IPS-15b (cell line): ENCODE data around the gene LRSAM1.

Source experiments
- H3K27me3 ChIP-seq: one replicate; pipeline ENCODE4 v1.6.1; 2013; ENCODE audit warnings: low read length; ENCODE audit not compliant: control insufficient read depth, insufficient read depth
- H3K36me3 ChIP-seq: one replicate; pipeline ENCODE4 v1.6.1; 2013; ENCODE audit warnings: low read length; ENCODE audit not compliant: control insufficient read depth, insufficient read depth
- H3K4me1 ChIP-seq: one replicate; pipeline ENCODE4 v1.6.1; 2013; ENCODE audit warnings: mild to moderate bottlenecking, low read length; ENCODE audit not compliant: control insufficient read depth, insufficient read depth
- H3K4me3 ChIP-seq: one replicate; pipeline ENCODE4 v1.5.1; 2013; ENCODE audit warnings: low read depth, low read length
- H3K9ac ChIP-seq: one replicate; pipeline ENCODE4 v1.6.1; 2013; ENCODE audit warnings: low read depth, mild to moderate bottlenecking, low read length
- H3K9me3 ChIP-seq: one replicate; pipeline ENCODE4 v1.6.1; 2013; ENCODE audit warnings: mild to moderate bottlenecking, low read length; ENCODE audit not compliant: control insufficient read depth, insufficient read depth

Gene LRSAM1

DNA sequence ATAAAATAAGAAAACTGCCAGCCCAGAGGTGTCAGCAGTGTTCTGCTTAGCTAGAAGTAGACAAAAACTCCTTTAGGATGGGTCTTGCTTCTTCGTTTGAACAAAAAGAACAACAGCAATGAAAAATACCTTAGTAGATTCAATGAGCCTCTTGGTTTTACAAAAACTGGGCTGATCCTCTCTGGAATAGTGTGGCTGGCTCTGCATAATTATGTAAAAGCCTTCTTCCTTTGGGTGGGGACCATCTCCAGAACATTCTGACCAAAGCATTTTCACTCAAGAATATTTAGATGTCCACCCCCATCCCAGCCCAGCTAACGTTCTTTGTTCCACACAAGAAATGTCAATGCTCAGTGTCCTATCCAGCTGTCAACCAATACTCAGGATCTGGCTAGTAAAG lies 63.2 kb downstream of the LRSAM1 start:
- Histone ChIP-seq H3K36me3 (peaks cover 5% of the 10 kb centered on the region), H3K27me3 (no peaks in the 10 kb centered on the region), H3K9me3 (no peaks in the 10 kb centered on the region), H3K9ac (no peak overlapping the region), H3K4me3 (no peak overlapping the region), H3K4me1 (peaks cover 3% of the 10 kb centered on the region)

DNA sequence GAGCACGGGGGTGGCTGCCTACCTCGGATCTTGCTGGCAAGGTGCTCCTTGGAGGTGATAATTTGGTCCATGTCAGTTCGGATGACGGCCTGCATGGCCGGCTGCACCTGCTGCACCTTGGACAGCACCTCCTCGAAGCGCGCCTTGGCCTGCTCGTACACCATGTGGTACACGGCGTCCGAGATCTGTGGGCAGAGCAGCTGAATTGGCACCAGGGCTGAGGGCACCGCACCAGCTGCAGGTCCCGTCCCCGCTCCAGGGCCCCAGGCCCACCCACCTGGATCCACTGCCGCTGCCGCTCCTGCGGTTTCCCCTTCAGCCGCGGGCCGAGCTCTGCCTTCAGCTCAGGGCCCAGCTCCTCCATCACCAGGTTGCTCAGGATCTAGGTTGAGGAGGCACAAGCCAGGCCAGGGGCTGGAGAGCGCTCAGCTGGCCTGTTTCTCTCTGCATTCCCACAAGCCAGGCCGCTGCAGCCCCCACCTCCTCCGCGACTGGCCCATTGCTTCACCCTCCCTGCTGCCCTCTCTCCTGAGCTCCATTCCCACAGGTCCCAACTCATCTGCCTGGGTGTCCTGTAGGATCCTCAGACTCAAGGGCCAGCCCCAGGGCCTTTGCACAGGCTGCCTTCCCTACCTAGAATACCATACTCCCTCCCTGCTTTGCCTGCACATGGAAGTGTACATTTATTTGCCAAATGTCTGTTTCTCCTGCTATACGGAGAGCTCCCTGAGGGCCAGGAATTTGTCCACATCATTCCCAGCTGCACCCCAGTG lies 65.7 kb downstream of the LRSAM1 start:
- no peak overlapping the region for H3K9ac ChIP-seq
- no peaks in the 10 kb centered on the region for H3K4me1 ChIP-seq
- H3K36me3 ChIP-seq: peaks cover 5% of the 10 kb centered on the region
- no peaks in the 10 kb centered on the region for H3K9me3 ChIP-seq
- no peaks in the 10 kb centered on the region for H3K27me3 ChIP-seq
- H3K4me3 ChIP-seq: no peak overlapping the region

DNA sequence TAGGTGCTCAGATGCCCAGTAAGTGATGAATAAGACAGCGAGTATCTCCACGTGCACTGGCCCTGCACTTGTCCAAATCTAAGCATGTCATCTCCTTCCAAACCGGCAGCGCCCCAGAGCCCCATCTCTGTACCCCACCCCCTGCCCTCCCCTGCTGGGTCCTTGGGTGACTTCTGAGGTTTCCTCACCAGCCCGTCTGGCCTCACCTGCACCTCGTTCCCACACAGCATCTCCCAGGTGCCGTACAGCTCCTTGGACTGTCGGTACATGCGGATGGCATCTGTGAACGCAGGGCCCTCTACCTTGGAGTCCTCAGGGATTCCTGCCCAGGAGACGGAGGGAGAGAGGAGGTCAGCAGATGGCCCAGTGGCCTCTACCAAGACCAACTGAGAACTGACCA lies 66.3 kb downstream of the LRSAM1 start:
- peaks cover under 1% of the 10 kb centered on the region for H3K9me3 ChIP-seq
- no peaks in the 10 kb centered on the region for H3K27me3 ChIP-seq
- H3K4me3 ChIP-seq: no peak overlapping the region
- no peak overlapping the region for H3K9ac ChIP-seq
- H3K4me1 ChIP-seq: no peaks in the 10 kb centered on the region
- peaks cover 6% of the 10 kb centered on the region for H3K36me3 ChIP-seq

DNA sequence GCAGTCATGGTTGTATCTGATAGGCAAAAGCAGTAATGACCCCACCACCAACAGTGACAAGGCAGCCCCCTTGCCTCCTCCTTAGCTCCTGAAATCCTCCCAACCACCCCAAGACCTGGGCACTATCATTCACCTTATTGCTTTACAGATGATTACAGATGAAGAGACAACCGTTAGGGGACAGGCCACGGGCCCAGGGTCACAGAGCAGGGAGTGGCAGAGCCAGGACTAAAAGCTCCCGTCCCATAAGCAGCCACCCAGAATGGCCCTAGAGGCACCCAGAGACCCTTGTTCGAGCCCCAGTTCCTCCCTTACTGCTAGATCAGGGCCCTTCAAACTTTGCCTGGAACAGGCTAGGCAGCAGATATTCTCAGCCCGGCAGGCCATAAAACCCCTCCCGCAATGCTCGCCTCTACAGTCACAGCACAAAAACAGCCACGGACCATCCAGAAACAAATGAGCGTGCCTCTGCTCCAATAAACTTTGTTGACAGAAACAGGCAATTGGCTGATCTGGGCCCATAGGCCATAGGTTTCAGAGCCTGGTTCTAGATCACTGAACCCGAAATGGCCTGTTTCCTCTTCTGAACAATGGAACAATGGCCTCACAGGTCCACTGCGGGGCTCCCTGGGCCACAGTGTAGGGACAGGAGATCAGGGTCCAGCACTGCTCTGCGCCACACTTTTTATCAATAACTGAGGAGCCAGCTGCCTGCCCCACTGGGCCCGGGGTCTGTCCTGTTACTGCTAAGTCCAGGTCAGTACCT lies 67.0 kb downstream of the LRSAM1 start:
- Histone ChIP-seq H3K9ac (no peak overlapping the region), H3K36me3 (peaks cover 10% of the 10 kb centered on the region), H3K9me3 (peaks cover 5% of the 10 kb centered on the region), H3K4me1 (no peaks in the 10 kb centered on the region), H3K4me3 (no peak overlapping the region), H3K27me3 (no peaks in the 10 kb centered on the region)

DNA sequence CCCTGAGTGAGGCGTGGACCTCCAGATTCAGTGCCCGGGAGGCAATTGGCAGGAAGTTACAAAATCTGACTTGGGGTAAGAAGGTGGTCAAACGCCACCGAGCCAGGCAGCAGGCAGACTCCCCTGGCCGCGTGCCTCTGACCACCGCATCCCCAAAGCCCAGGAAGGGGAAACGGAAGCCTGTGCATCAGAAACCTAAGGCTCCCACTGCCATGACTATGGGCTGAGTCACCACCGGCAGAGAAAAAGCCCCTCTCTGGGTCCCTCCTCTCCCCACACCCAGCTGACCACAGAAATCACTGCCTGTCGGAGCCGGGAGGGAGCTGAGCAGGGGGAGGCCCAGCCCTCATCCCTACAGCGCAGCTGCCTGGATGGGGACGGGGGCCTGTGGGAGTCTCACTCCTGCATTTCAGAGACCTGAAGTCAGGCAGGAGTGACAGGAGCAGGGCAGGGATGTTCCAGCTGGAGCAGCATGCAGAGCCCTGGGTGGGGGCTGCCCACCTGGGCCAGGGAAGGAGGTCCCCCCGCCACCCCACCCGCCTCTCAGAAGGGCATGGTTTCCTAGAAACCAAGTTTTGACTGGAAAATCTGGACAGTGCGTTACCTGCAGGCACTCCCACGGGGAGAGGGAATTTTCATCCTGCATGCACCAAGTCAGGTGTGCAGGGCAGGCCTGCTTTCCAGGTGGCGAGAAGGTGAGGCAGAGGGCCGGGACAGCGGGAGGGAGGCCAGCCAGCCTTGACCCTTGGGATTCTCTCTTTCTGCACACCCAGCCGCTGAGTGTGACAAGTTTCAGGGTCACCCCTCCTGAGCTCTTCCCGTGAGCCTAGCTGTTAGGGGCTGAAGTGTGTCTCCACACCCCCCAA lies 68.2 kb downstream of the LRSAM1 start:
- Histone ChIP-seq H3K4me3 (no peak overlapping the region), H3K4me1 (no peaks in the 10 kb centered on the region), H3K9ac (no peak overlapping the region), H3K36me3 (peaks cover 23% of the 10 kb centered on the region), H3K27me3 (no peaks in the 10 kb centered on the region), H3K9me3 (peaks cover 9% of the 10 kb centered on the region)

DNA sequence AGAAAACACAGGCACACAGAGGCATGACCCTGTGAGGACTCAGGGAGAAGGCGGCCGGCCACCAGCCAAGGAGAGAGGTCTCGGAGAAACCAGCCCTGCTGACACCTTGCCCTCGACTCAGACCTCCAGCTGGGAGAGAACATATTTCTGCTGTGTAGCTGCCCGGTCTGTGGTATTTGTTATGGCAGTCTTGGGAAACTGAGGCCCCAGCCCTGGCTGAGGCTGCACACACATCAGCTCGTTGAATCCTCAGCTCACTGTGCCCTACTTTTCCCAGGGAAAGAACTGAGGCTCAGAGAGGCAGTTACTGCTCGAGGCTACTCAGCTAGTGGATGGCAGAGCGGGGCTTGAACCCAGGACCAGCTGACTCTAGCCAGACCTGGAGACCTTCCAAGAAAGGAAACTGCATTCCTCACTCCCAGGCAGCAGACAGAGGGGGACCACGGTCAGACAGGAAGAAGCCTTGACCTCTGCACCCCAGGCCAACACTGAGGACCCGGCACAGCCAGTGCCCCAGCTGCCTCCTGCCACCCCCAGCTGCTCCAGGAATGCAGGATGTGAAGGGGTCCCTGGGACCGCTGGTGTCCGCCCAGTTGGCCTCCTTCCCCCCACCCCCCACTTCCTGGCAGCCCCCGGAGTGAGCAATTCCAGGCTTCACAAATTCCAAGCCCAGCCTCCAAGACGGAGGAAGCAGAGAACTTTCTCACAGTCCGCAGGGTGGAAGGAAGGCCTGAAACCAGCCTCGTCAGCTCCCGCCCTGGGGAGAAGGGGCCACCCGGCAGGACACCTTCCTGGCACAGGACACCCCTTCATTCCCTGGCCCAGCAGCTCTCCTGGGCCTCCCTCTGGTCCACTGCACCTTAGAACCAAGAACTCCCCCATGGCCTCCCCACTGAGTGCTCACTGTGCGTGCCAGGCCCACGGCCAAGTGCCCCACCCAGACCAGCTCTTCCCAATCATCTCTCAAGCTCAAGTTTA lies 69.9 kb downstream of the LRSAM1 start:
- no peak overlapping the region for H3K4me3 ChIP-seq
- H3K36me3 ChIP-seq: peaks cover 35% of the 10 kb centered on the region
- no peak overlapping the region for H3K9ac ChIP-seq
- H3K4me1 ChIP-seq: no peaks in the 10 kb centered on the region
- no peaks in the 10 kb centered on the region for H3K27me3 ChIP-seq
- H3K9me3 ChIP-seq: peaks cover 18% of the 10 kb centered on the region

DNA sequence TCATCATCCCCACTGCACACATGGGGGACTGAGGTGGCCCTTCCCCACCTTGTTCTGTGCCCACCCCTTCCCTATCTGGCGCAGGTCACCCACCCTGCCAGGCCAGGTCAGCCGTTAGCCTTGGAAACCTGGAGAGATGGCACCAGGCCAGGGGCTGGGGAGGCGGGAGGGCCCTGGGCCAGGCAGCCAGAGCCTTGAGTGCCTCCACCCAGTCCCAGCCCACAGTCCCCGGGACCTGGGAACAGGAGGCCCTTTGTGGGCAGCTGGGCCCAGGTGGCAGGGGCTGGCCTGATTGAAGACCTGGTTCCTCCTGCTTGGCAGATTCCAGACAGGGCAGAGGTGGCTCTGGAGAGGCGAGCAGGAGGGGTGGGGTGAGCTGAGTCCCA lies 70.6 kb downstream of the LRSAM1 start:
- Histone ChIP-seq H3K36me3 (peaks cover 40% of the 10 kb centered on the region), H3K9me3 (peaks cover 18% of the 10 kb centered on the region), H3K4me1 (no peaks in the 10 kb centered on the region), H3K9ac (no peak overlapping the region), H3K4me3 (no peak overlapping the region), H3K27me3 (no peaks in the 10 kb centered on the region)

DNA sequence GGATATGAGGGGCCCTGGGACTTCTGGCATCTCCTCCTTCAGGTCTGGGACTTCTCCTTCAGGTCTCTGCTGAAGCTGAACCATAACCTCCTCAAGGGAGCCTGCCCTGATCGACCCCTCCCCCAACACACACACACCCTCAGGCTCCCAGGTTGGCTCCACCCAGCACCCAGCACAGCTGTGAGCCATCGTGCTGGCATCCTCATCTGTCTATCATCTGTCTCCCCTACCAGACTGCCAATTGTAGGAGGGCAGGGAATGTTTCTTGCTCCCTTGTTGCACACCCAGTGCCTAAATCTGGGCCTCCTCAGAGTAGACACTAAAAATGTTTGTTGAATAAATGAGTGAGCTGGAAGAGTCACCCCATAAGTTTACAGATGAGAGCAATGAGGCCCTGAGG lies 71.4 kb downstream of the LRSAM1 start:
- H3K27me3 ChIP-seq: no peaks in the 10 kb centered on the region
- no peak overlapping the region for H3K4me3 ChIP-seq
- peaks cover 35% of the 10 kb centered on the region for H3K36me3 ChIP-seq
- H3K9me3 ChIP-seq: peaks cover 18% of the 10 kb centered on the region
- no peak overlapping the region for H3K9ac ChIP-seq
- H3K4me1 ChIP-seq: no peaks in the 10 kb centered on the region

DNA sequence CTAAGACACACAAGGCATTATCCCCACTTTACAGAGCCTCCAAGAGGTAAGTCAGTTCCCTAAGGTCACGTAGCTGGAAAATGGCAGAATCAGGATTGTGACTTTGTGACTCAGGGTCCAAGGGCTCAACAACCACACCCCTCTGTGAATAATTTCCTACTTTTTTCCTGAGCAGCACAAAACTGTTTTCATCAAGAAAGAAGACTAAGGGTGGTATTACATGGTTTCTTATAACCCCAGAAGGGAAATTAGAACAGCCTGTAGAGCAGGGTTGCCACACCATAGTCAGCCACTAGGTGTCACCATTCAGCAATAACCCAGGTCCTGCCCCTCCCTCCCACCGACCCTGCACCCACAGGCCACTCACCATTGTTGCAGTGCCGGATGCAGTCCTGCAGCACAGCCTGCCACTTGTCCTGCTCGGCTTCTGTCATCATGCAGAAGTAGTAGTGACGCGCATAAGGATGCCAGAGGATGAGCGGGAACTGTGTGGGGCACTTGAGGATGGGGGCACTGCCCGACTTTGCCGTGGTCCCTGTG lies 72.1 kb downstream of the LRSAM1 start:
- peaks cover 35% of the 10 kb centered on the region for H3K36me3 ChIP-seq
- no peaks in the 10 kb centered on the region for H3K27me3 ChIP-seq
- peaks cover 2% of the 10 kb centered on the region for H3K4me1 ChIP-seq
- H3K4me3 ChIP-seq: no peak overlapping the region
- H3K9me3 ChIP-seq: peaks cover 18% of the 10 kb centered on the region
- no peak overlapping the region for H3K9ac ChIP-seq

DNA sequence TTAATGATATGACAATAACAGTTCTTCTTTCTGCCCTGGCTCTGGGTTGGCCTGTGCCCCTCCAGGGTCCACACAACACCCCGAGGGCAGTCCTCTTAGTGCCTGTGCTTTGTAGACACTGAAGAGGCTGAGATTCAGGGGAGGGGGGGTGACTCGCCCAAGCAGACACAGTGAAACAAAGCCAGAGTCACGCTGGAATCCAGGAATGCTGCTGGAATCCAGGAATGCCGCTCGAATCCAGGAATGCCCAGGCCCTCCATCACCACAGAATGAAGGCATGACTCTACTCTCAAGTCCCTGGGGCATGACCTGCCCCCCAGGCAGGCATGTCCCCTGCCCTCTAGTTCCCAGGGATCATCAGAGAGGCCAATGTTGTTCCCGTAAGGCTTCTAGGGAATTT lies 73.1 kb downstream of the LRSAM1 start:
- Histone ChIP-seq H3K27me3 (no peaks in the 10 kb centered on the region), H3K9me3 (peaks cover 18% of the 10 kb centered on the region), H3K9ac (no peak overlapping the region), H3K4me1 (peaks cover 5% of the 10 kb centered on the region), H3K36me3 (peaks cover 35% of the 10 kb centered on the region), H3K4me3 (no peak overlapping the region)
